Hematopoietic multipotent progenitor cell treated with erythropoietin and hydrocortisone succinate and interleukin-3 and kit ligand, for 17 days (in vitro differentiated cells): ENCODE results near the gene JMJD1C.
"Not testable (repeated sequence)": the region's sequence is repeated elsewhere in the genome, so short reads cannot be mapped to it uniquely, and the experiment has no call there.

Experiments used
- DNase-seq: peaks from one replicate; pipeline ENCODE4 v3.0.0-alpha.2; 2015; ENCODE audit warnings: low spot score

The JMJD1C gene

GRCh38 chr10:63365976-63366765 is 99.6 kb downstream of the JMJD1C start:
- DNase-seq: no peak

- no peak for DNase-seq
Observed at GRCh38 chr10:63364918-63365317, 100.9 kb downstream of the JMJD1C start.

GRCh38 chr10:63363951-63364350 is 101.8 kb downstream of the JMJD1C start:
- no peak for DNase-seq

- DNase-seq: no peak
Observed at GRCh38 chr10:63355682-63356081, 110.1 kb downstream of the JMJD1C start.

GRCh38 chr10:63352976-63353375 is 112.8 kb downstream of the JMJD1C start:
- DNase-seq: no peak

- DNase-seq: no peak
Observed at GRCh38 chr10:63348245-63348850, 117.4 kb downstream of the JMJD1C start.

- no peak for DNase-seq
Observed at GRCh38 chr10:63346015-63346441, 119.7 kb downstream of the JMJD1C start.

- DNase-seq: no peak
Observed at GRCh38 chr10:63344269-63344668, 121.5 kb downstream of the JMJD1C start.

GRCh38 chr10:63343476-63343875 is 122.3 kb downstream of the JMJD1C start:
- DNase-seq: no peak

GRCh38 chr10:63339640-63340039 is 126.1 kb downstream of the JMJD1C start:
- DNase-seq: not testable (repeated sequence)

GRCh38 chr10:63337455-63338251 is 128.1 kb downstream of the JMJD1C start:
- DNase-seq: no peak

- no peak for DNase-seq
Observed at GRCh38 chr10:63331586-63331985, 134.2 kb downstream of the JMJD1C start.

GRCh38 chr10:63324495-63324854 is 141.3 kb downstream of the JMJD1C start:
- peak; percentile 49 for DNase-seq

- DNase-seq: peak; percentile 67
Observed at GRCh38 chr10:63323701-63324494, 141.9 kb downstream of the JMJD1C start.

- DNase-seq: no peak
Observed at GRCh38 chr10:63320683-63321082, 145.1 kb downstream of the JMJD1C start.

- no peak for DNase-seq
Observed at GRCh38 chr10:63319231-63319630, 146.5 kb downstream of the JMJD1C start.

GRCh38 chr10:63318491-63318890 is 147.3 kb downstream of the JMJD1C start:
- no peak for DNase-seq

GRCh38 chr10:63314020-63314419 is 151.8 kb downstream of the JMJD1C start:
- no peak for DNase-seq

GRCh38 chr10:63313066-63313717 is 152.6 kb downstream of the JMJD1C start:
- no peak for DNase-seq

- DNase-seq: no peak
Observed at GRCh38 chr10:63308628-63309027, 157.1 kb downstream of the JMJD1C start.

GRCh38 chr10:63304146-63304545 is 161.6 kb downstream of the JMJD1C start:
- DNase-seq: no peak

- DNase-seq: no peak
Observed at GRCh38 chr10:63300801-63301200, 165.0 kb downstream of the JMJD1C start.
